SH-SY5Y (cell line): ENCODE results near the gene HMCN1.

Experiments
- GATA2 ChIP-seq: IDR thresholded peaks from 2 replicates; pipeline ENCODE4 v1.6.1; 2011; ENCODE audit warnings: mild to moderate bottlenecking, low read depth, low read length
- GATA3 ChIP-seq: IDR thresholded peaks from 2 replicates; pipeline ENCODE4 v1.6.1; 2011; ENCODE audit warnings: low read depth, mild to moderate bottlenecking, low read length, moderate library complexity

GRCh38 chr1:185880779-185881333 lies 146.7 kb downstream of the HMCN1 start:
- TF ChIP-seq GATA2 = no peak
- no peak for TF ChIP-seq GATA3
